NCI-H748 (cell line): ENCODE data around the gene PRDM8.
"Not testable (repeated sequence)": the region's sequence is repeated elsewhere in the genome, so short reads cannot be mapped to it uniquely, and the experiment has no call there.

Experiments
- DNase-seq: peaks from one replicate; lab custom pipeline; 2025; ENCODE audit not compliant: unreplicated experiment; lab: John Stamatoyannopoulos, UW

The PRDM8 gene

GRCh38 chr4:80225595-80225994, 28.3 kb downstream of the PRDM8 start:
- DNase-seq = no peak

DNA sequence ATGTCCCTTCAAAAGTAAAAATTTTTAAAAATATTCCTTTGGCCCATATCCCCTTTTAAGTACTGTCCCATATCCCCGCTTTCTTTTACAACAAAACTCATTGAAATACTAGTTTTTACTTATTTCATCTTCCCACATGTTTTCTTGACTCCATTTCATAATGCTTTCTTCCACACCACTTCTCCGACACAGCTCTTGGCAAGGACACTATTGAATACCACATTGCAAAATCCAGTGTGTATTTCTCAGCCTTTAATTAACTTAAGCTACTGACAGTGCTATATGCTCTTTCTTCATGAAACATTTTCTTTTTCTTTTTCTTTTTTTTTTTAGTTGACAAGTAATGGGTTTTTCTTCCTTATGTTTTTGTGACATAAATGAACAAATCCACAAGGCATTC, 28.8 kb downstream of the PRDM8 start:
- DNase-seq = no peak

DNA sequence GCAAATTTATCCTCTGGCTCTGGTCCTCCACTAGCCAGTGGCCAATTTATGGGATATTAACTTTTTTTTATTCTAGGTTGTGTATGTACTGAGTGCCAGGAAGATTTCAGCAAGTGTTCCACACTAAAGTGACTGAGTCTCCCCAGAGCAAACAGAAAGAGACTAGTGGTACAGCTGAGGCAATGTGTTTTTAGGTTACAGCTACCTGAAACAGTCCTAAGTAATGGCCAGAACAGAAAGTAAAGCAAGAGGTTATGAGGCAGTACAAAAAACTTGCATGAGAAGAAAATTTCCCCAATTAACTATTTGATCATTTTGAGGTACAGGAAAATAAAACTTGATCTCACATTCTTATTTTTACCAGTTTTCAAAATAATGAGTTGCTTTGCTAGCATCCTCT, 31.2 kb downstream of the PRDM8 start:
- no peak for DNase-seq

GRCh38 chr4:80229128-80229527, 31.8 kb downstream of the PRDM8 start:
- no peak for DNase-seq

DNA sequence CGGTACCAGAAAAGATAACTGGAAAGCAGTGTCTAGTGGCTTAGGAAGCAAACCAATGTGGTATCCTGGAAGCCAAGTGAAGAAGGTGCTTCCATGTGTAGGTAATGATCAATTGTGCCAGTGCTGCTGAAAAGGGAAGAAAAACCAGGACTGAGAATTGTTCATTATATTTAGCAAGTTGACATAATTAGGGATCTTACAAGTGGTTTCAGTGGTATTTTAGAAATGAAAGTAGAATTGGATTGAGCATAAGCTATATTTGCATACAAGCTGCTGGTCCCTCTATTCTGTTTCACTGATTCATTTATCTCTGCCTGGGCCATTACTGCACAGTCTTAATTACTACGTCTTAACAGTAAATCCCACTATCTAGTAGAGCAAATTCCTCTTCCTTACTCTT, 32.3 kb downstream of the PRDM8 start:
- no peak for DNase-seq

- DNase-seq = no peak
Observed at GRCh38 chr4:80231180-80231579, 33.9 kb downstream of the PRDM8 start.

GRCh38 chr4:80232707-80233370, 35.5 kb downstream of the PRDM8 start:
- DNase-seq = no peak

- DNase-seq = no peak
Observed at GRCh38 chr4:80233390-80233789, 36.1 kb downstream of the PRDM8 start.

GRCh38 chr4:80235451-80235850, 38.1 kb downstream of the PRDM8 start:
- no peak for DNase-seq

DNA sequence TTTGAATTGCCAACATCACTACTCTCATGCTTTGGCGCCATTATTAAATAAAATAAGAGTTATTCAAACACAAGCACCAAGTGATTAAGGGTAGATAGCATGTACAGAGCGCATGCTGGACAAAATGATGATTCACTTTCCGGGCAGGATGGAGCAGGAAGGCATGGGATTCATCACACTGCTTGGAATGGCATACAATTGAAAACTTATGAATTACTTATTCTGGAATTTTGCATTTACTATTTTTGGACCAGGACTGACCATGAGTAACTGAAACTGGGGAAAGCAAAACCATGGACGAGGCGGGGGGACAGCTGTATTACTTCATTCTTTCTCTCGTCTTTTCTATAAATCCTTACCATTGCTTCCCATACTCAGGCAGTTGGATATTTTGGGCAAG, 40.7 kb downstream of the PRDM8 start:
- no peak for DNase-seq

- DNase-seq = no peak
Observed at GRCh38 chr4:80239480-80240150, 42.3 kb downstream of the PRDM8 start.

- DNase-seq = no peak
Observed at GRCh38 chr4:80240976-80241375, 43.7 kb downstream of the PRDM8 start.

GRCh38 chr4:80243274-80244018, 46.1 kb downstream of the PRDM8 start:
- peak; percentile 68 for DNase-seq

GRCh38 chr4:80247484-80247883, 50.2 kb downstream of the PRDM8 start:
- DNase-seq = not testable (repeated sequence)

DNA sequence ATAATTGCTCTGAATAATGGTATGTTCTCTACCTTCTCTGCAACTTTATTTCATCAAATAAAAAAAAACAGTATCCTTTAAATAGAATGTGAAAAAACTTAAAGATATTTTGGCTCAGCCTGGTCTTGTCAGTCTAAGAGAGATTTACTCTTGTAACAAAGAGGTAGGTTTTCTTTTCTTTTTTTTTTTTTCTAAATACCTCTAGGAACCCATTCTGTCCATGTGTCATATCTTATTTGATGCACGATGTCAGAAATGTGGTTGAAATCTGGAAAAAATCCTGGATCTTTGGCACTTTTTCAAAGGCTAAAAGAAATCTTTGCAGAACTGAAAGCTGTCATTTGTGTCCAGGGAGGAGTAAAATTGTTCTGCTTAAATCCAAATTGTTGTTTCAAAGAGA, 51.8 kb downstream of the PRDM8 start:
- DNase-seq = no peak

GRCh38 chr4:80252427-80252826, 55.1 kb downstream of the PRDM8 start:
- no peak for DNase-seq

DNA sequence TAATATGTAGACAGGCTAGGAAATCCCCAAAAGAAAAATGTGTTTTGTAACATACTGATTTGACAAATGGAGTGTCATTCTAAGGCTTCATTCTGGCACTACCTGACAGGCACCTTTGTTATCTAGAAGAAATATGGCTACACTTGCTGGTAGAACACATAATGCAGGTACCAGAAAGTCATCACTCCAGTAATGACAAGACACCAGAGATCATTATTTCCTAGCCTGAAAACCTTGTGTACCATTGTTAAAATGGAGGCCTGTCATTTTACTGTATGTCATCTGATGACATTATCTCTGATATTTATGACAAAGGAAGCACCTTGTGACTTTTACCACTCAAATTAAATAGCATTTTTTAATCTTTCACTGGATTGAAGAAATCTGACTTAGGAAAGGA, 55.6 kb downstream of the PRDM8 start:
- DNase-seq = no peak

DNA sequence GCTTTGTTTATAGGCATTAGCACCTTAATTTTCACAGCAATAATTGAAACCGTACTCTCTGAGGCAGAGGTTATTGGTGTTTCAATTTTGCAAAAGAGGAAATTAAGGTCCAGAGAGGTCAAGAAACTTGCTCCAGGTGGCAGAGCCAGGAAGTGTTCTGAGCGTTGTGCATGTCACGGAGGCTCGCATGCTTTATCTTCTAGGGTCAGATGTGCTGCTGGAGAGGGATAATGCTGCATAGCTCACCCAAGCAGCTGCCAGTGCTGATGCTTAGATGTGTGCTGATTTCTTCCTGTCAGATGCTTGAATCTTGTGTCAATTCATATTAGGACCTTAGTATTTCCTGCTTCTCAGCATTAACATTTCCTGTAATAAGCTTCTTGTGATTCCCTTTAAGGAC, 56.2 kb downstream of the PRDM8 start:
- DNase-seq = no peak
